AG08395 (cell line): ENCODE results near the gene CENPN.

Source experiments
- DNase-seq: peaks from one replicate; pipeline ENCODE4 v3.0.0; 2012; ENCODE audit warnings: mixed read lengths, low spot score

The CENPN gene

DNA sequence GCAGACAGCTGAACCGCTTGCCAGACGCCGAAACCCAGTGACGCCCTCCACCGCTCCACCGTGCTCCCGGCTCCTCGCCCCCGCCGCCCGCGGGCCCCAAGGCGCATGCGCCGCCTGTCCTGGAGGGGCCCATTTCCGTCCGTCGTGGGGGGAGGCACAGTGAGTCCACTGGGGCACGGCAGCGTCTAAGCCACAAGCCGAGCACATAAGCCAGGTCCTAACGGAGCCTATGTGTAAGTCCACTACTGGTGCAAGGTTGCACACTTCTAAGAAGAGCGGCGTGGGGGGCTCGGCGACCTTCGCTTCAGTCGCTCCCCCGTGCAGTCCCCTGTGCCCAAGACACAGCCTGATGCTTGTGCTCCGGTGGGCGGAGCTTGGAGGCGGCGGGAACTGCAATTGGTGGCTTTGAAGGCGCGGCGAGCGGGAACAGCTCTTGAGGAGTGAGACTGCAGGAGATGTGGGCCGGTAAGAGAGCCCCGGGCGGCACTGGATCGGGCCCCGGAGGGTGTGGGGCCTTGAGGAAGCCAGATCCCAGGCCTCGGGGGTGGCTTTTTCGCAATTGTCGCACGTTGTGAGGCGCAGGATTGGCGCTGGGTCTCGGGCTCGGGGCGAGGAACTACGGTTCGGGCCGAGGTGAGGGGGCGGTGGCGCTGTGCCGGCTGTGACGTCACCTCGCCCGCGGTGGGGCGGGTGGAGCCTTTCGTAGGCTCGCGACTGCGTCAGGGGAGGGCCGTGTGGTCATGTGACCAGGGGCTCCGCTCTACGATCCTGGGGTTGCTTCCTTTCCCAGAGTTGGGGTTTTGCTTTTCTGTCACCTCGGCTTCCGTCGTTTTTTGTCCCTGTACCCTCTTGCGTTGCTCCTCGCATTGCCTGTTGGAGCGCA lies at the start of gene CENPN, which contains the start of gene CMC2:
TSS of gene CENPN (plus strand) at position 402 of the 883 bp plus-strand sequence. CDS start 4,726 bp downstream, outside the sequence.
TSS of gene CMC2 (minus strand) at position 73 of the 883 bp plus-strand sequence. CDS start 9,491 bp downstream, outside the sequence.
- DNase-seq = peak; percentile 97

GRCh38 chr16:80958284-80958683 lies 48.7 kb upstream of the CENPN start:
- no peak for DNase-seq

GRCh38 chr16:80962879-80963278 lies 44.1 kb upstream of the CENPN start:
- no peak for DNase-seq

DNA sequence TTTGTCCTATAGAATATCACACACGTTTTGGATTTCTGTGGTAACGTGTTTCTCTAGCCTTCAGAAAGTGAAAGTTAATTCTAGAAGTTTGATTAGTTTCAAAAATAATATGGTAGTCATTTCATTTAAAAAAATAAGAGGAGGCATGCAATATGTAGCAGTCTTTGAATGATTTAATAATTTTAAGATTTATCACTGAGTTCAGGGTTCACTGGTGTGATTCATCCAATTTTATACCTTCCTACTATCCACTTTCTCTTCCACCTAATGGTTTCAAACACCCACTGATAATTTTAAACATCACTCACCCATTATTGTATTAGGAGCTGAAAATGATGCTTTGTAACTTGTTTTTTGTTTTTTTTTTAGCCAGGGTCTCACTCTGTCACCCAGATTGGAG lies 42.7 kb upstream of the CENPN start:
- no peak for DNase-seq

DNA sequence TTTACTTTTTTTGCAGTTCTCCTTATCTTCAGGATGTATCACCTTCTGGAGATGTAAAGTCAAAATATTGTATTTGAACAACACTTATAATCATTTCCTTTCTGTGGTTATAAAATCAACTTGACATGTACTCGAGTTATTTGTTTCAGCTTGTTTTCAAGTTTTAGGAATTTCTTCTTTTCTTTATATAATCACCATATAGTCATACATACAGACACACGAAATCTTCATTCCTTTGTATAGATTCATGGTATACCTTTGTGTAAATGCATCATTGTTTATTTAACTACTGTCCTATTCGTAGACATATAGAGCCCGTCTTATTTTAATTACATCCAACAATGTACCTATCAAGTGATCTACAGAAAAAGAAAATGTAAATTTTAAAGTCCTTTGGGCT lies 40.4 kb upstream of the CENPN start:
- no peak for DNase-seq

DNA sequence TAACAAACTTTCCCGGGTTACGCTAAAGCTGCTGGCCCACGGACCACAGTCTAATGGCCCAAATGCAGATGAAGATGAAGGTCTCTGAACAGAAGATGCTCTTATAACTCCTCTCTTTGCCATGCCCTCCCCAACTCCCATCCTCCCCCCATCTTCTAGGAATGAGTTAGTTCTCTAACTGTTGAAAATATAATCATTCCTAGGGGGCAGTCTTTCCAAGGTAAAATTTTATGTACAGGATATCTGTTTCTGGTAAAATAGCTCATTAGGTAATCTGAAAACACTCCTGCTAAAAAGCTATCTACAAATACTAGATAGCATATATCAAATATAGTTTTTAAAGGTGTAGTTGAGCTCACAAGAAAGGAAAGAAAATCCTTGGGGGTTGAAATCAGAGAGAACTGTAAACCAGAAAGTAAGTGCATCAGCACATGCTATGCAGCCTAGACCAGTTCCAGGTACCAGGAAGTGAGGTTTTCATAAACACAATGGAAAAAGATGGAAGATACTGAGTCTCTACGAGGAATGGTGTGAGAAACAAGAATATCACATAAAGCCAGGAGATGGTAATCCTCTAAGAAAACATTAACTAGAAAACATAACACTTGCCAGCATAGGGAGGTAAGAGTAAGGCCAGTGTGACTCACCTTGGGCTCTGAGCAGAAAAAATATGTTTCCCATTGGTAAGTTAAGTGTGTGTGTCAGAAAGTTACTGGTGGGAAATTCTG lies 38.5 kb upstream of the CENPN start:
- peak; percentile 21 for DNase-seq

DNA sequence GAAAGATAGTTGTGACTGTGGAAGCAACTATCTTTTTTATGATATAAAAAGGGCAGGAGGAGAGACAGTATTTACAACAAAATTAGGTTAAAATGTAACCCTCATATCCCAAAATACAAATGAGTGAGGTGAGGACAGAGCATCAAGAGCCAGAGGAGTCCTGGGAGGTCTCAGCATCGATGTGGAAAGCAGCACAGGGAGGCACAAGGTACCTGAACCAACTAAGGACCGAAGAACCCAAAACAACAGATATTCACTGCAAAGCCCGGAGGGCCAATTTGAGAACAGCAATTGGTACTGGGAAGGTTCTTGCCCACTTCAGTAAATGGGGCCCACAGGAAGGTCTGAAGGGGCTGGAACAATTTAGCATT lies 37.9 kb upstream of the CENPN start:
- no peak for DNase-seq

- no peak for DNase-seq
Measured at GRCh38 chr16:80971819-80972218, 35.2 kb upstream of the CENPN start.

DNA sequence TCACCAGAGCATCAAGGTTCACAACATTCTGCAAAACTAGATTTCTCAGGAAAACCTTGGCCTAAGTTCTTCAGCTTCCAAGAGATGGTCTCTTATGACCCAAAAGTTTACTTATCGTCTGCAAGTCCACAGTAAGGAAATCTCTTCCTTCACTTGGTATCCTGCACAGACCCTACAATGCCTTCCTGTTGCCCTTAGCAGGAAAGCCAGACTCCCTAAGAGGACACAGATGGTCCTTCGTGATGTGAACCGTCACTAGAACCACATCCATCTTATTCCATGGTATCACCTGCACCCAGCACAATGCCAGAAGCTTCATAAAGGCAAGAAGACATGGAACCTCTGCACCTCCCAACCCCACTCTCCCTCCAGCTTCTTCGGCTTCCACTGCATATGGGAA lies 34.4 kb upstream of the CENPN start:
- no peak for DNase-seq

DNA sequence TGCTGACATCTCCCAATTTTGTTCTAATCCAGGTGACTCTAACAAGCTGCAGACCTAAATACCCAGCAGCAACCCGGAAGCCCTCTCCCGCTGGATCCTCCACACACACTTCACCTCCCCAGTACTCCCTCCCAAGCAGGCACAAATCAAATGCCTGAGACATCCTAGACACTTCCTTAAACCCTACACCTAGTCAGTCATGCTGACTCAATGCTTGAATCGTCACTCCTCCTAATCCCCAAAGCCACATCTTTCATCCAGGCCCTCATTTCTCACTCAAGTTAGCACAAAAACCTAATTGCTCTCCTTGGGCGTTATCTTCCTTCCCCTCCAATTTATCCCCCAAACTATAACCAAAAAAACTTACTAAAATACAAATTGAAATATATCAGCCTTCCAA lies 33.0 kb upstream of the CENPN start:
- no peak for DNase-seq

GRCh38 chr16:80974649-80975376 lies 32.2 kb upstream of the CENPN start:
- DNase-seq = no peak

- no peak for DNase-seq
Measured at GRCh38 chr16:80976946-80977345, 30.1 kb upstream of the CENPN start.

- DNase-seq = no peak
Measured at GRCh38 chr16:80981103-80981502, 25.9 kb upstream of the CENPN start.

DNA sequence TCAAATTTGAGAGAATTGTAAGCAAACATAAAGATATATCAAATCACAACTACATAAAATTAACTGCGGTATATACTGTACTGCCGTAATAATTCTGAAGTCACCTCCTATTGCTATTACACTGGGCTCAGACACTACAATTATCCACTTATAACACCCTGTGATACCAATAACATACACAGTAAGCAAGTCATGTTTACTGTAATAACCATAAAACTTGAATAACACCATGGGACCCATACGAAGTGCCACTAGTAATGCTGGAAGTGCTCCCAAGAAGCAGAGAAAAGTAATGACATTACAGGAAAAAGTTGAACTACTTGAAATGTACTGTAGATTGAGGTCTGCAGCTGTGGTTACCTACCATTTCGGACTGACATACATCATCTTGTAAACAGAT lies 24.4 kb upstream of the CENPN start:
- no peak for DNase-seq

DNA sequence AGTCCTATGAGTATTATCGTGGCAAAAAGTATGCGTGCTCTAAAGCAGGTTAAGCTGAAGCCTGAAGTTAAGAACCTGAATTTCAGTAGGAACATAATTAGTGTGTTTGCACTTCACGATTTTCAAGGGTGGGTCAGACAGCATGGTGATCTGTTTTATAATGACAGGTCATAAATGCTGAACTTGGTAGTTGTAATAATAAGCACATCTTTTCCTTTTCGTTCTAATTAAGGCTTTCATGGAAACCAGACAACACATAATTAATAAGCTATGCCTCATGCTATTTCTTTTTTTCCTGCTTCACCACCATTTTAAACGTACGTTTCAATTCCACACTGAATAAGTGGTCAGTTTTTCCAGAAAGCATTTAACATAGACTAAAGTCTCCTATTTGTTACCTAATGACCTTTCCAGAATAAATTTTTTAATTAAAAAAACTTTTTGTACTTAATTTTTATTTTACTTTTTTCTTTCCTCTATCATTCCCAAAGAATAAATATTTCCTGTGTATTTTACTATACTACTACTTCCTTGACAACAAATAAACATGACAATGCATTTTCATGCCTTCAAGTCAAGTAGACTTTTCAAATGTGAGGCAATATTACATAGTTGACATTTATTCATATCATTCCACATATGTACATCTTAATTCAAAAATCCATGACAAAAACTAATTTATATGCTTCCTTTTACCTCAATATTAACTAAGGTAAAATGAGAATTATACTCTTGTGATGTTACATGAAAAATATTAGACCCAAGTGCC lies 22.7 kb upstream of the CENPN start:
- no peak for DNase-seq

DNA sequence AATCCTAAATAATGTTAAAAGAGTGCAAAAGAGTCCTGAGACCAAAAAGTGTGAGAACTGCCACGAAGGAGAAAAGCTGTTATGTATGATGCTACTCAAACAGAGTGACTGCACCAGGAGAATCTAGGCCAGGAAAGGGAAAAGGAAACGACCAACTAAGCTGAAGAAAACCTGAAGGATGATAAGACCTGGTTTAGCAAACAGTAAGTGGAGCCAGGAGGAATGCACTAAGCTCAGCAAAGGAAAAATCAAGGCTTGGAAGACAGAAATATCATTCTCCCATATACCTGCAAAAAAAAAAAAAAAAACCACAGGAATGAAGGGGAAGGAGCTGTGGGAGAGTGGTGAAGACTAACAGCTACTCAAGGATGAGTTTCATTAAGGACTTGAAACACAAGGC lies 21.4 kb upstream of the CENPN start:
- no peak for DNase-seq

- DNase-seq = no peak
Measured at GRCh38 chr16:80986557-80986956, 20.5 kb upstream of the CENPN start.

DNA sequence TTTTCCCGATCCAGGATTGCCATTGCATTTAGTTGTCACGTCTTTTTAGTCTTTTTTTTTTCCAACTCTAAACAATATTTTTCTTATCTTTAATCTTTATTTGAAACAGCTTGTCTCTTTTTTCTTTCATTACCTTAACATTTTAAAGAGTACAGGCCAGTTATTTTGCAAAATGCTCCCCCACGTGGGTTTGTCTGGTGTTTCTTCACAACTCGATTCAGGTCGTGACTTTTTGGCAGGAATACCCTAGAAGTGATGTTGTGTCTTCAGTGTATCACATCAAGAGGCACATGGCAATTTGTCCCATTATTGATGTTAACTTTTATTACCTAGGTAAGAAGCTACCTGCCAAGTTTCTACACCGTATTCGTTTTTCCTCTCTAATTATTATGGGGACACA lies 18.3 kb upstream of the CENPN start:
- no peak for DNase-seq

DNA sequence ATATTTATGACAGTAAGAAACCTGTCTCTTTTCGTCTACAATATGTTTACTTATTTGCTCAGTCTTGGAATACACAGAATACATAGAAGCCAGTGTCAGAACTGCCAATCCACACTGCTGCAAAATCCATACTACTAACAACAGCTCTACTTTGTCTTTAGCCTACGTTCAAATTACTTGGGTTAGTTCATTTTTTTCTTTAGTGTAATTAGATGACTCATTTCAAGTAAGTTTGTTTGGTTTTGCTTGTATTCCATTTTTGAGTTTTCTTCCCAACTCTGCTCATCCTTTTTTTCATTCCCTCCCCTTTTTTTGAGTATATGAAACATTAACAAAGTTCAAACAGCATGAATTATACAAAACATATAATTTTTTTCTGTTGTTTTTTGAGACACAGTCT lies 17.2 kb upstream of the CENPN start:
- DNase-seq = no peak

GRCh38 chr16:80990577-80990976 lies 16.4 kb upstream of the CENPN start:
- no peak for DNase-seq

DNA sequence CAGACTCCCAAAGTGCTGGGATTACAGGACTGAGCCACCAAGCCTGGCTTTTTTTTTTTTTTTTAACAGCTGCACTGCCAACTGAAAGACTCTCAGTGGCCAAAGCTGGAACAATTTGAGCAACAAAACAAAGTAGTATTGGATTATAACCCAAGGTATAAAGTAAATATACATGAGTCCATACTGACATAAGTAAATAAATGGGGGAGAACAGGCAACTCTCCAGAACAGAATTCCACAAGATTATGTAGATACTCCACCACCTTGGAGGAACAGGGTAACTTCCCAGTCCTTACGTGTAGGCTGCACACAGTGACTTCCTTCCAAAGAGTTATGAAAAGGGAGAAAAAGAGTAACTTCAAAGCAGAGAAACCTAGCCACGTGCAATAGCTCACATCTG lies 16.0 kb upstream of the CENPN start:
- no peak for DNase-seq
